GM12872 (cell line): ENCODE data around the gene FAM83D.
A peak's percentile ranks its signal among the peaks of the same experiment; 100 is the strongest.

Experiments used
- CTCF ChIP-seq: IDR thresholded peaks from 3 replicates; pipeline ENCODE4 v1.5.1; 2011; ENCODE audit warnings: low read depth, mild to moderate bottlenecking, low read length, moderate library complexity; ENCODE audit not compliant: insufficient read depth

The FAM83D gene

GRCh38 chr20:38985603-38986170 lies 59.5 kb downstream of the FAM83D start:
- TF ChIP-seq CTCF, result no peak

- TF ChIP-seq CTCF, result no peak; the same call in 2 of the 3 replicates
These were observed 60.4 kb downstream of the FAM83D start for GRCh38 chr20:38986663-38987062.

- TF ChIP-seq CTCF, result no peak
These were observed 61.6 kb downstream of the FAM83D start for GRCh38 chr20:38987777-38988176.

GRCh38 chr20:38990728-38991127 lies 64.5 kb downstream of the FAM83D start:
- TF ChIP-seq CTCF, result no peak

- TF ChIP-seq CTCF, result no peak
These were observed 65.8 kb downstream of the FAM83D start for GRCh38 chr20:38991814-38992704.

- TF ChIP-seq CTCF, result no peak
These were observed 69.4 kb downstream of the FAM83D start for GRCh38 chr20:38995536-38996044.

- peak; percentile 59 for TF ChIP-seq CTCF
These were observed 71.4 kb downstream of the FAM83D start for GRCh38 chr20:38997622-38998021.
